Tongue (tissue), 2 donors: Measurements from ENCODE around the gene DIAPH1. TPM values are rescaled to one million over a fixed set of nuclear protein-coding genes. Genes with fewer than 3 reads are reported as not detected.
"Not testable (repeated sequence)": the region's sequence is repeated elsewhere in the genome, so short reads cannot be mapped to it uniquely, and the experiment has no call there.

Experiments used
- DNase-seq: peaks from one replicate; pipeline ENCODE4 v3.0.0-alpha.2; 2015
- total RNA-seq: library from RNA; depleted of rRNA; stranded (reverse); fragments of >200 nt; gene quantifications from one replicate; pipeline ENCODE4 v1.2.3, GENCODE V29; 2014

Gene DIAPH1
- total RNA-seq, 1 donor from 2014 or later = 33.2 TPM

DNA sequence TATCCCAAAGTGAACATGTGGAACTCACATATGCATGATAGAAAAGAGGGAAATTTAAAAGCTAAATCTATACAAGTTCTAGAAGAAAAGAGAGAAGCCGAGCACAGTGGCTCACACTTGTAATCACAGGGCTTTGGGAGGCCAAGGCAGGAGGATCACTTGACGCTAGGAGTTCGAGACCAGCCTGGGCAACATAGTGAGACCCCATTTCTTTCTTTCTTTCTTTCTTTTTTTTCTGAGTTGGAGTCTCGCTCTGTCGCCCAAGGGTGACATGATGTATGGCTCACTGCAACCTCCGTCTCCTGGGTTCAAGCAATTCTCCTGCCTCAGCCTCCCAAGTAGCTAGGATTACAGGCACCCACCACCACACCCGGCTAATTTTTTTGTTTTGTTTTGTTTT, 8.9 kb downstream of the DIAPH1 start:
- DNase-seq = not testable (repeated sequence)

DNA sequence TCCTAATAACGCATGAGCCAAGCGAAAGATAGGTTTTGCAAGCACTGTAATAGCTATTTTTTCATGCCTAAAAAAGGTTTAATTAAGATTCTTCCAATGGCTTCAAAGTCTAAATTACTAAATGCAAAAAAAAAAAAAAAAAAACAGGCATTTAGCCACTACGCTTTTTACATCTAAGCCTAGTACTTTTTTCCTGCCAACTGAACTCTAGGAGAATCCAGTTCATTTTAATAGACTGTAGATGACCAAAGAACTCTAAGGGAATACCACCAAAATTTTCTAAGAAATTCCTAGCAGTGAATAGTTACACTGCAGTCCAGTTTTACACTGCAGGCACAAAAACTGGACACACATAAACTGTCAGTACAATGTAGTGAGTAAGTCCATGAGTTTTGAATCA, 9.8 kb downstream of the DIAPH1 start:
- DNase-seq = no peak

DNA sequence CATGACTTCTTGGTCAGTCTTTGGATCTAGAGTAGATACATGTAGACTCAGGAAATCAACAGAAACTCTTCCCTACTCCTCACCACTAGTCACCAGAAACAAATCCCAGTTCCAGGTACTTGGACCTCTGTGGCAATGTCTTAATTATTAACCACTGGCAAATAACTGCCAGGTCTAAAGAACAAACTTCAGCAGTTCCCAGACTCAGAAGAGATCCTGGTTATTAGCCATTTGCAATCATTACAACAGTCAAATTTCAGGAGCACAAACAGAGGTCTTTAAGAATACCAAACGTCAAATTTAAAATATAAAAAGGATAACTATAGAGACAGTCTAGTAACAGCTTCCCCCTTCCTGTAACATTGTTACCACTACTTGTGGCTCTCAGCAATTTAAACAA, 10.2 kb downstream of the DIAPH1 start:
- no peak for DNase-seq

DNA sequence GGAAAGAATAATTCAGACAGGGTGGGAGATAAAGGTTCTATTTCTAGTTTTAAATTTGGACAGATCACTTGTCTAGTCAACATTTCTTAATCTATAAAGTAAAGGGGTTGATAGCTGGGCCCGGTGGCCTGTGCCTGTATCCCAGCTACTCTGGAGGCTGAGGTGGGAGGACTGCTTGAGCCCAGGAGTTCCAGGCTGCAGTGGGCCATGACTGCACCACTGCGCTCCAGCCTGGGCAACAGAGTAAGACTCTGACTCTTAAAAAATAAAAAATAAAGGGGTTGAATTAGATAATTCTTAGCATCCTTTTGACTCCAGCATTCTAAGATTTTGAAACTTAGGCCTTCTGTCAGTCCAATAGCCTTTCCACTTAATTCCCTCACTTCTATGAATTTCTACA, 10.8 kb downstream of the DIAPH1 start:
- DNase-seq = no peak

DNA sequence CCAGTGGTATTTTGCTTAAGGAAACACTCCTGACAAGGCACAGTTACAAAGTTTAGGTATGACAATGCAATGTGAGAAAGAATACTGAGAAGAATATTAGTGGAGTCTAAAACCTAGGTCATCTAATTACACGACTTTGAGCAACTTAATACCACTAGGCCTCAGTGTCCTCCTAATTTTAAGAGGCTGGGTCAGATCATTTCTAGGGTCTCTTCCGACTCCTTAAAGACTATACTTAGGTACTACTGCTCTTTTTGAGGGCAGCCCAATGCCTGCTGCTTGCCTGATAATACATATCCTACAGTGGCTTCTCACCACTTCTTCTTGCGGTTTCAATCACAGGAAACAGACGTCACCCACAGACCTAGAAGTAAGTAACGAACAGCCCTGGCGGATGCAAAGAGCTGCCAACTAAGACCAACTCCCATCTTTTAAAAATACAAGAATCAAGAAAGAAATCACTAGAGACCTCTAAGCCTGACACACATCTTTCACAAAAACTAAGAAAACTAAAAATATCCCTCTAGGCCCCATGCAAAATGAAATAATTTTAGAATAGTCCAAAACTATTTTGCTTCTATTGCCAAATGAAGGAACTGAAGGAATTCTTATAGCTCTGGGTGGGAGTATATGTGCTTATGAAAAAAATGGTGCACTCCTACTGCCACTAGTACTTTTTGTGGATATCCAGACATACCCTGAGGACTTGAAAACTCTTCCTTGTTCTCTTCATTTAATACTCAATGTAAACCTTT, 13.1 kb downstream of the DIAPH1 start:
- no peak for DNase-seq

DNA sequence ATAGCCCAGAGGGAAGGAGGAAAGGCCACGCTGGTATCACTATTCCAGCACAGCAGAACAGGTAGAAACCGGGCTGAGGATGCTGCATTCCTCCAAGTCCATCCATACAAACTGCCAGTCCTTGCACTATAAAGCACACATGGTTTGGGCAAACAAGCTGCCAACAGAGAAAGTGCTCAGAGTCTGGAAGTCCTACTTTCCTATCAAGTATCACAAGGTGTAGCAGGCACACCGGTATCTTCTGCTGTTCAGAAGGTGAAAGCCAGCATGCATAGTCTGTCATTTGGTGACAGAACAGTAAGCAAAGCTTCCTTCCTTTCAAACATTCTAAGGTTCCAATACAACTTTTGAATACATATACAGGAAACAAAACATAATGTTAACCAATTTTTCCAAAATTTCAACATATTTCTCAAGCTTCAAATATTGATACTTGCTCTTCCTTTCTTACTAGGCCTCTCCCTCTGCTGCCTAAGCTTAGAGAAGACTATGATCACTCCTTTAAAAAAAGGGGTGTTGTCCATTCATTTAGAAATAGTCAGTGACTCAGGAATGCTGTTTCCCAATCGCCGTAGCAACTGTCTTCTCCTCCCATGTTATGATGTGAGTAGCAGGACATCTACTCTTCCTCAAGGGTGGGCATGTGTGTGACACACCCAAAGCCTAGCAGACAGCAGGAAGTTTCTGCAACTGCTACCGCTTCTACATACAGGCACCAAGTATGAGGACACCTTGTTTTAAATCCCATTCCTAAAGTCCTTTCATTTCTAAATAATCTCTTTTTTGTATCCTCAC, 14.7 kb downstream of the DIAPH1 start:
- peak; percentile 60 for DNase-seq

DNA sequence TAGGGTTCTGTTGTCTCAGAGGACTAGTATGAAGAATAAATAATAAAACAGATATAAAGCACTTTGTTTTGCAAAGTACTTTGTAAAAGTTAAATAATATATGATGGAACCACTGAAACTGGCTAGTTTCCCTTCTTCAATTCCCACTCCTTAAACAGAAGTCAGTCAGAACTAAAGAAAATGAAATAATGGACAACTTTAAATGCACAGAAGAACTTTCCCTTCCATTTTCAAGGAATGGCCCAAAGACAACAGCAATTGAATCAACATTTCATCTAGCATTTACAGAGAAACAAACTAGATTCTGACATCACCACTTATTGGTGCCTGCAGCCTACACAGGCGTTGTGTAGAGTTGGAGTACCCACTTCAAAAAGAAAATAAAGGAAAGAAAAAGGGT, 16.2 kb downstream of the DIAPH1 start:
- DNase-seq = no peak

DNA sequence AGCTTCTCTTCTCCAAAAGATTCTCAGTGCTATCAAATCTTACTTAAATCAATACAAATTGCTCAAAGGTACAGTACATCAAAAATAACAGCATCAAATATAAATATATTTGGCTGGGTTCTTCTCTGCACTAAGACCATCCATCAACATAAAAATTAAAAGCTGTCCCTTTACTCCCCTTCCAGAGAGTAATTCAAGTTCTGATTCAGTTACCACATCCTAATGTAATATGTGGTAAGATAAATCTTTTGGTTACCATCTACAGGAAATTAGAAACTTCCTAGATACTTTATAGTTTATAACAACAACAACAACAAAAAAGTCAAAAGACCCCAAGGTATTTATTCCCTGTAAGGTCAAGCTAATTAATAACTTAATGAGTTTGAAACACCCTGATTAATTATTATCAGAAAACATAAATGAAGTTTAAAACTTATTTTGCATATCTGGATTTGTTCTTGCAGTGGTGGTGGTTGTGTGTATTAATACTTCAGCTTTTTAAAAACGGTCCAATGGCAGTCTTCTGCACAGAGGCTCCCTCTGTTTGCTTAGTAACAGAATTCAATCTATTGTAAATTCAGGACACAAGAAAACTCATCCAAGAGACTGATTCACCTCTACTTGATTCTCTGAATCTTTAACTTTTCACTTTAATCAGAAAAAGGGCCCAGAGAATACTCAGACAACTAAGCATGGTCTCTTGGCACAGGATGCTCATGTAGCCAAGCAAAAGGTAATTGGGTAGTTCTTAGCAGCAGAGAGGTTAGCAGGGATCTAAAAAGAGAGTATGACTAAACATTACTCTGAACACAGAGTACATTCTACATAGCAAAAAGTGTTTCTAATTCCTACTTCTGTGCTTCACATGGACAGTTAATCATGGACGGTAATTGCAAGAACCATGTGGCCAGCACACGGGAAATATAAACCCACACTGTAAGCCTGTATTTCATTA, 20.1 kb downstream of the DIAPH1 start:
- no peak for DNase-seq

DNA sequence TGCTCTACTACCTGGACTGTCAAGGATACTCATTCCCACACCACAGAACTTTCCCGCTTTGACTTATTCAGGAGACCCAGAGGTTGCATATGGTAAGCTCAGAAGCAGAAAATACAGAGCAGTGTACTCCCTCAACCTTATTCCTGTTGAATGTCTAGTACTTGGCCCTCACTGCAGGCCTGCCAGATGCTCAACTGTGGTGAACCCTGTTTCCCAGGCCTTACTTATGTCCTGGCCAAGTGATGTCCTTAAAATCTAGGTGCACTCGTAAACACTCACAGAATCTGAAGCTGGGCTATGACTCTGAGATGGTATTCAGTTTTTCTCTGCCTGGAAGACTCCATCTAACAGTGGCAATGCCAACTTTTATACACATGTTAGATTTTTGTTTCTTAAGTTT, 21.0 kb downstream of the DIAPH1 start:
- DNase-seq = no peak

DNA sequence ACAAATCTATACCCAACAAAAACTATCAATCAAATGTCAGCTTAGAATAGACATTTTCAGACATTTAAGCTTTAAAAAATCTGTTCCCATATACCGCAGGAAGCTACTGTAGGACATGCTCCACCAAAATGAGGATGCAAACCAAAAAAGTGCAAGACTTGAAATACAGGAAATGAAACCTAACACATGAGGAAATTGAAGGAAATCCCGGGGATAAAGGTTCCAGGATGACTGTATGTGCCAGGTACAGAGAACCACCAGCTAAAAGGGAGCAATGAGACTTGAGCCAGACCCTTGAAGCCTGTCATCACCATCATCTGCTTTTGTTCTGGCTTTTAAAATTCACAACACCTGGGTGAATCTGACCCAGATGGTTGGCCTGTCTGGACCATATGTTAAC, 21.4 kb downstream of the DIAPH1 start:
- no peak for DNase-seq

DNA sequence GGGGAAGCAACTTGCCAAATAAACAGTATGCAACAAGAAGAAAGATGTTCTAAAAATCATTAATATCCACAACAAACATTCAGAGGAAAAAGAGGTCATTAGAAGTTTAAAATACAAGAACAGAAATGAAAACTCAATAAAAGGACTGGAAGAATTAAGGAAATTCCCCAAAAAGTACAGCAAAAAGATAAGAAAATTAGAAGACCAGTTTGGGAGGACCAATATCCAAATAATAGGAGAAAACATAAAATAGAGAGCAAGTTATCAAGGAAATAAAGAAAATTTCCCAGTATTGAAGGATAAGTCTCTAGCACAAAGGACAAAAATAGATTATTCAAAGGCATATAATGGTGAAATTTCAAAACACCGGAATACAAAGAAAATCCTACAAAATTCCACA, 21.9 kb downstream of the DIAPH1 start:
- DNase-seq = no peak

DNA sequence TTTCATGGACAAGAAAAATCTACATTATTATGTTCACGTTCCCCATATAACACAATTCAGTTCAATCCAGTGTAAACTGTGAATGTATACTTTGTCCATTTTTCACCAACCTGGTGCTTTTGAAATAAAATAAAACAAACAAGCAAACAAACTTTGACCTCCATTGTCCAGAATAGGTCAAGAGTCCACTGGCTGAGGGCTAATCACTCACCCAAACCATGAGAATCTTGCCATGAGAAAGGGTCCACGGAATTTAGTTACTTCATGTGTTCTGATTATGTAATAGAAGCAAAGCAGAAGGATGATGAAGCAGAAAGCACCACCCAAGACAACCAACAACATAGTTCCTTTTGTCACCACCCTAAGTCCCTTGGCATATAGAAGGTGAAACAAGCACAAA, 28.7 kb downstream of the DIAPH1 start:
- no peak for DNase-seq

DNA sequence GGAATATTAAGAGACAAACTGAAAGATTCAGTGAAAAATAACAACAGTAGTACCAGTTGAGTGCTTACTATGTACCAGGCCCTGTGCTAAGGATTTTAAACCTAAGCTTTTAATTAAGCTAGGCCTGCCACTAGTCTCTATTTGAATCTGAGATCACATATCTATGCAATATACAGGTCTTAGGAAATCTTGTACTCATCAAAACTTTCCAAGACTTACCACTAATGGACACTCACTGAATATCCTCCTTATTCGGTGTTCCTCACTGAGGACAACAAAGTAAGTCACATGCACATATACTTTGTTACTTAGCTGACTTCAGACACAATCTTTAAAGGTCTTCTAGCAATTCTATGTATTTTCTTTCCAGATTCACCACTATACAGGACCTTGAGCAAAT, 32.6 kb downstream of the DIAPH1 start:
- no peak for DNase-seq

DNA sequence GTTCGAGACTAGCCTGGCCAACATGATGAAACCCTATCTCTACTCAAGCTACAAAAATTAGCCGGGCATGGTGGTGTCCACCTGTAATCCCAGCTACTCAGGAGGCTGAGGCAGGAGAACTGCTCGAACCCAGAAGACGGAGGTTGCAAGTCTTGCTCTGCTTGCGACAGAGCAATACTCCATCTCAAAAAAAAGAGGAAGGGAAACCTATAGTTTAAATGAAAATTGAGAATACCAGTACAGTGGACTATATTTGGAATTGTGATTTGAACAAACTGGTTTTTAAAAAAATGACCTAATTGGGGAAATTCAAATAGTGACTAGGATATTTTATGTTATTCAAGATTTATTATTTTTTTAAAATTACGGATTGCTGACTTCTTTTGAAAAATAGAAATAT, 33.2 kb downstream of the DIAPH1 start:
- DNase-seq = no peak

DNA sequence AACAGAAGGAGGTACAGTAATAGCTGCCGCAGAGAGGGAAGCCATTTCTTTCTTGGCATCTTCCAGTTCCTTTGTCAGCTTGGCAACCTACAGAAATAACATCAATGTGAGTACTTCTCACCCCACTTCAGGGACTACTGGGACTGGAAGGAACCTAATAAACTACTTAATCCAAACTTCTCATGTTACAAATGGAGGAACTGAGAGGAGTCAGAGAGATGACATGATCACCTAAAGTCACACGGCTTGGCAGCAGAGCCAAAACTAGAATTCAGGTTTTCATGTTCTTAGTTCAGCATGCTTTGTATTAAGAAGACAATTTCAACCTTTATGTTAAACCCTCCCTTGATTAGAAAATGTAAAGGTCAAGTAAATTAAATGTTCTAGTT, 44.7 kb downstream of the DIAPH1 start:
- DNase-seq = no peak

DNA sequence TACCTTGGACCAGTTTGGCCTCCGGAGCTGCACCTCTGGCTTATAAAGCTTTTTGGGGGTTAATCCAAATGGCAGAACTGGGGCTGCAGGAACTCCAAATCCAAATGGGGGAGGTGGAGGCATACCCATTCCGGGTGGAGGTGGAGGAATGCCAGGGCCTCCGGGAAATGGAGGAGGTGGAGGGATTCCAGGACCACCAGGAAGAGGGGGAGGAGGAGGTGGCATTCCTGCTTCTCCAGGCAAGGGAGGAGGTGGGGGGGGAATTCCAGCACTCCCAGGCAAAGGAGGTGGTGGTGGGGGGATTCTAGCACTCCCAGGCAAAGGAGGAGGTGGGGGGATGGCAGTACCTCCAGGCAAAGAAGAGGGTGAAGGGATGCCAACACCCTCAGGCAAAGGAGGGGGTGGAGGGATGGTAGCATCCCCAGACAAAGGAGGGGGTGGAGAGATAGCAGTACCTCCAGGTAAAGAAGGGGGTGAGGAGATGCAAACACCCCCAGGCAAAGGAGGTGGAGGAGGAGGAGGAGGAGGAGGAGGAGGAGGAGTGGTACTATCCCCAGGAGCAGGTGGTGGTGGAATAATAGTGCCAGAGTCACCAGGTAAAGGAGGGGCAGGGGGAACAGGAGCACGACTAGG, 45.2 kb downstream of the DIAPH1 start:
- DNase-seq = no peak

DNA sequence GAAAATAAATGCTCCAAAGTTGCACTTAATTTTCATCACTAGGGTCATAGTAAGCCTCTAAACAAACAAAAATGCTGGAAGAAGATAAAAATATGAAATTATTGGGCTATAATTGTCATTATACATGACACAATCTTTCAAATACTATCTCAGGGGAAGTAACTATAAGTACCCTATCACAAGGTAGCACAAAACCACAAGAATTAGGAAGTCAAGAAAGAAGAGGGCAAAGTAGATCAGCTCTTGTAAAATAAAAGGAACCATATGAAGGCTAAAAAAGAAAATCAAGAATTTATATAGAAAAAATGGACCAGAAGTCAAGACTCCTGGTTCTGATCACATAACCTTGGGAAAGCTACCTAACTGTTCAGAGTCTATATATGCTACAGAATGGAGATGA, 48.1 kb downstream of the DIAPH1 start:
- DNase-seq = no peak

DNA sequence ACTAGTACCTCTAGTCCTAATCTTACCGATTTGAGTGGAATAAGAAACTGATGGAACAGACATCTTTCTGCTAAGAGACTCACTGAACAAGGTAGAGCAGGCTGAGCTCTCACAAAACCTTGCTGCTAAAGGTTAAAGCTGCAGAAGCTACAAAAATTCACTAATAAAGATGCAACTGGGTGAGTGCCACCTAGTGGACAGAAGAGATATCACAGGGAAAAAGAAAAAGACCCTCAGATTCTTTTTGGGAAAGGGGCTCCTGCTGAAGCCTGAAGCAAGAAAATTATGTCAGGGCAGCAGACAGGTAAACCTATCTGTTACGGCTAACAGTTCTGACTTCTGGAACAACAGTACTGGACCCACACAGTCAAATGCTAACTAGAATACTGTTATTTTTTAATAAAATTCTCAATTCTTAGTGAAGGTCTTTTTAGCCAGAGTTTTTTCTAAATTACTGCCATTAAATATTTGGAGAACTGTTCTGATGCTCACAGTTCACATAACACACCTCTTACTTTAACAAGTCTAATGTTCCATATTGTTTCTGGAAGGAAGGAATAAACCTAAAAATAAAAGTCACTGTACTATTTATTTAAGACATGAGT, 51.2 kb downstream of the DIAPH1 start:
- DNase-seq = peak; percentile 41

DNA sequence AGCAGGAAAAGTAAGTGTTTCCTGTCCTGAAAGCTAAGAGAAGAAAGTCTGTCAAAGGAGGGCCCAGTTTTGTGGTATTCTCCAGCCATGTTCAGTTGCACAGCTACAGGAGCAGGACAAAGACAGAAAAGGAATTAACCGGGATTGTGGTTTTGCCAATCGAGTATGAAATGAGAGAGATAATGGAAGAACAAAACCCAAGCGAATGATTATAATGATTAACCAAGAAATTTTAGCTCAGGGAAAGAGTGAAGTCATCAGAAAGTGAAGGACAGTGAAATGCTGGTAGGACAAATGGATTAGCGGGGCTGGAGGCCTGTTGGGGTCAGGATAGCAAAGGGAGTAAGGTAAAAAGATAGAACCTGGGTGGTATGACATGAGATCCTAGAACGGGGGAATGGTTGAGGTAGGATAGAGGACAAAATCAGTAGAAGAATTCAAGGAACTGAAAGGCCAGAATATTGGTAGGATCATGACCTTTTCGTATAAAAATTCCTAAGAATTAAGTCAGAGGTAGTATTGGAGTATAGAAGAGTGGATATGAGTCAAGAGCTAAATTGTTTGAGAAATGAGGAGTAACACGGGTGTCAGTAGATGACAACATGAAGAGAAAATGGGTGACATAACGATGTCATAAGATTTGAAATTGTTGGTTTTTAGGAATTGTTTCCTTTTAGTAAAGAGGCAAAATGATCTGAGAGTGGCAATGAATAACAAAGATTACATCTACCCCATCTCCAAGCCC, 52.8 kb downstream of the DIAPH1 start:
- DNase-seq = no peak

DNA sequence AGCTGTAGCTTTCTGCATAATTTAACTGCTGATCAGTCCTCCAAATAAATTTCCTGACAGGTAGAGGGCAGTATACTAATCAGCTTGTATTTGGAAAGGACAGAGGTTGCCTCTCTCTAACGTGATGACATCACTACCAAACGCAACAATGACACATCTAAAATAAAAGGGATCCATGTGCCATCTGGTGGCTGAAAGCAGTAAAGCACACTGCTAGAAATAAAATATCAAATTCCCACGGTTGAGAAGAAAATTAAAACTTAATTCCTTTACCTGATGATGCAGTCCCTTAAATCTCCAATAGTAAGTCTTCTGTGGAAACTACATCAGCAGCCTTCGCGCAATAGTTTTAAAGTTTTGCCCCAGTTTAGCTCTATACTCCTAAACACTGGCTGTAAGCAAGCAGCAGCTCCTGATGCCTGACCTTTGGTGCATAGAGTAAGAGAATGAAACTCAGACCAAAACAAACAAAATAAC, 54.5 kb downstream of the DIAPH1 start:
- DNase-seq = peak; percentile 96
